HG02973 (cell line): Measurements from ENCODE around the gene AHCYL2.
A peak's percentile ranks its signal among the peaks of the same experiment; 100 is the strongest.
"Not testable (repeated sequence)": the region's sequence is repeated elsewhere in the genome, so short reads cannot be mapped to it uniquely, and the experiment has no call there.

Source experiments
- ATAC-seq: cut with Tn5 transposase; IDR thresholded peaks from one replicate; pipeline ENCODE4 v1.9.1; 2021; ENCODE audit warnings: moderate library complexity; ENCODE audit not compliant: unreplicated experiment

AHCYL2 gene

DNA sequence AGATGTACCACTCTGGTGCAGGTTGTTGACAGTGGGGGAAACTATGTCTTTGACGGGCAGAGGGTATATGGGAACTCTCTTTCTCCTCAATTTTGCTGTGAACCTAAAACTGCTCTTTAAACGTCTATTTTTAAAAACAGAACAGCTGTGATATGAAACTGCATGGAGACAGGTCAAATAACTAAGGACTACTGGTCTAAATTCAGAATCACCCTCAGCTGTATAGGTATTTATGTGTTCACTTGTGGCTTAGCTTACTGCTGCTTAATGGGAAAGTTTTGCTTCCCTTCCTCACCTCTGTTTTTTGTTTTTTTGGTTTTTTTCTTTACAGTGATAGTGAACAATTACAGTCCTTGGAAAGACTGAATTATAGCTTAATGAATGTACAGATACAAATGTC, 122.5 kb downstream of the AHCYL2 start:
- ATAC-seq, result no peak

DNA sequence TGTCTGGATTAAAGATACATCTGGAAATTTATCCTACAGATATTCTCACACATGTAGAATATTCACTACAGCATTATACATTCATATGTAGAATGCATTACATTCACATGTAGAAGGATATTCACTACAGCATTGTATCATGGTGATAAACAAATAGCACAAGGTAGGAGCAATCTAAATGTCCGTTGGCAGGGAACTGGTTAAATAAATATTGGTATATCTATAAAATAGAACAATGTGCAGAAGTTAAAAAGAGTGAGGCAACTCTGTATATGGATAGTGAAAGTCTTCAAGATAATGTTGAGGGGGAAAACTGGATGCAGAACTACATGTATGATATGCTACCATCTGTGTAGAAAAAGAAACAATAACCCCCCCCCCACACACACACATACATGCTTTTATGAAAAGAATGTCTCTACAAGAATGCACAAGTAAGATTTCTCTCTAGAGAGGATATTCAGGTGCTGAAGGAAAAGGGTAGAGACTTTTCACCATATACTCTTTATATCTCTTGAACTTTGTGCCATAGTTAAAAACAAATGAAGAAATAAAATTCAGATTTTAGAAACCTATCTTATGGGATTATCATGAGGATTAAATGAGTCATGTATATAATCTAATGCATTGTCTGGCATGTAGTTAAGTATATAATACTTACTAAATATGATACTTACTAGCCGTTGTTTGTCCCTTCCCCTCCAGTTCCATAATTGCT, 123.4 kb downstream of the AHCYL2 start:
- no peak for ATAC-seq

DNA sequence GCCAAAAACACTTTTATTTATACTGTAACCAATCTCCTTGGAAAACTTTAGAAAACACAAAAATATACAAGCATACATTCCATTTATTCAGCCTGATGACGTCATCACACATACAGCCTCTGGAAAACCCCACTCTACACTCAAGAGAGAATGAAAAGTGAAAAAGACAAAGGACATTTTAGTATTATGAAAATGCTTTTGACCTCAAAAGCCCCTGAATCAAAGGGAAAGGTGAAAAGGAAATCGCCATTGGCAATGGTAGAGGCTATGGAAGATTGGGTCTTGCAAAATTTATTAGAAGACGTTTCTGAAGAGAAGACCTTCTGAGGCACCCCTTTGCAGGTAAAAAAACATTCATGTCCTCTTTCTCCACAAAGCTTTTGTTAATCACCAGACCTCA, 126.5 kb downstream of the AHCYL2 start:
- no peak for ATAC-seq

DNA sequence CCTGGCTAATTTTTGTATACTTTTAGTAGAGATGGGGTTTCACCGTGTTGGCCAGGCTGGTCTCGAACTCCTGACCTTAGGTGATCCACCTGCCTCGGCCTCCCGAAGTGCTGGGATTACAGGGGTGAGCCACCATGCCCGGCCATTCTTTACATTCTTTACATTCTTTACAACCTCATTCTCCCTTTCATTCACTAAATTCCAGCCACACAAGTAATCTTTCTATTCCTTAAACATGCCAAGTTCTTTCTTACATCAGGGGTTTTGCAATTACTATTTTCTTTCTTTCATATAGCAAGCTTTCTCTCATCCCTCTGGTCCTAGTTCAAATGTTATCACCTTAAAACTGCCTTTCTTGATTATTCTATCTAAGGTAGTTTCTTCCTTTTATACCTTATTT, 128.3 kb downstream of the AHCYL2 start:
- not testable (repeated sequence) for ATAC-seq

GRCh38 chr7:129354428-129355157, 129.8 kb downstream of the AHCYL2 start:
- ATAC-seq, result no peak

- ATAC-seq, result no peak
Measured at GRCh38 chr7:129356176-129356575, 131.3 kb downstream of the AHCYL2 start.

GRCh38 chr7:129359176-129359575, 134.3 kb downstream of the AHCYL2 start:
- no peak for ATAC-seq

- ATAC-seq, result no peak
Measured at GRCh38 chr7:129359638-129360037, 134.8 kb downstream of the AHCYL2 start.

DNA sequence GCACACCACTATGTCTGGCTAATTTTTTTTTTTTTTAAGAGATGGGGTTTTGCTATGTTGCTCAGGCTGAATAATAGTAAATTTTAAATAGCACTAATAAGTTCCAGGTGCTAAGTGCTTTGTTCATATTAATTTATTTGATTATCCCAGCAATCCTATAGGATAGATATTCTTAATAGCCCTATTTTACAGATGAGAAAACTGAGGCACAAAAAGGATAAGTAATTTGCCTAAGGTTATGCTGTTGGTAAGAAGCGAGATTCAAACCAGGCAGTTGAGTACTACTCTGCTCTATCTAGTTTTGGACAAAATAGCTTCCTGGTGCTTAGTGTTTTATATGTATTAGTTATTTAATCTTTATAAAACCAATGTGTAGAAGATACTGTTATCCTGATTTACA, 136.9 kb downstream of the AHCYL2 start:
- no peak for ATAC-seq

GRCh38 chr7:129362496-129362895, 137.7 kb downstream of the AHCYL2 start:
- ATAC-seq, result no peak

- ATAC-seq, result no peak
Measured at GRCh38 chr7:129367349-129367699, 142.5 kb downstream of the AHCYL2 start.

GRCh38 chr7:129367700-129368388, 143.0 kb downstream of the AHCYL2 start:
- ATAC-seq, result peak; percentile 66

DNA sequence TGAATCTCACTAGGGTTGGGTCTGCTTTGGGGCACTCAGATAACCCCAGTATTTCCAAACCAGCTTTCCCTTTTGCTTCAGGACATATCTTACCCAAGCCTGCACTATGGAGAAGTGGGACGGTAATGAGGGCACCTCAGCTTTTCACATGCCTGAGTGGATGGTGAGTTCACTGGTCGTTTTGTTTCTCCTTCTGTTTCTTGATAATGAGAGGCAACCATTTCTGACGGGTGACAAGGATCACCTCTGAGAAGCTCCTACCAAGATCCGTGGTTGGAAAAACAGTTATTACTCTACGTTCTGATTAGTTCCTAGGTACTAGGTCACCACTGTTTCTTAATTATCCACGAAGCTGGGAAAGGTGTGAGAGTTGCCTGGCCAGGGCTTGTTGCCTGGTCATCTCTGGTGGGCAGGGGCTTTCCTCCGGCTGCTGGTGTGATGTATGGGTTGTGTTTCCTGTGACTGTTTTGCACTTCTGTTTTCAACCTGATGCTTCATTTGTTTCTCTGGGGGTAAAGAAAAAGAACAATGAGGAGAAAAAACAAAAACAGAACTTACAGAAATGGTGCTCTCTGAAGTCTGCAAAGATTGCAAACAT, 143.7 kb downstream of the AHCYL2 start:
- peak; percentile 29 for ATAC-seq

GRCh38 chr7:129369447-129369846, 144.6 kb downstream of the AHCYL2 start:
- not testable (repeated sequence) for ATAC-seq

GRCh38 chr7:129370812-129371211, 146.0 kb downstream of the AHCYL2 start:
- ATAC-seq, result no peak

- ATAC-seq, result no peak
Measured at GRCh38 chr7:129371487-129371886, 146.7 kb downstream of the AHCYL2 start.

- no peak for ATAC-seq
Measured at GRCh38 chr7:129373651-129374428, 149.0 kb downstream of the AHCYL2 start.

DNA sequence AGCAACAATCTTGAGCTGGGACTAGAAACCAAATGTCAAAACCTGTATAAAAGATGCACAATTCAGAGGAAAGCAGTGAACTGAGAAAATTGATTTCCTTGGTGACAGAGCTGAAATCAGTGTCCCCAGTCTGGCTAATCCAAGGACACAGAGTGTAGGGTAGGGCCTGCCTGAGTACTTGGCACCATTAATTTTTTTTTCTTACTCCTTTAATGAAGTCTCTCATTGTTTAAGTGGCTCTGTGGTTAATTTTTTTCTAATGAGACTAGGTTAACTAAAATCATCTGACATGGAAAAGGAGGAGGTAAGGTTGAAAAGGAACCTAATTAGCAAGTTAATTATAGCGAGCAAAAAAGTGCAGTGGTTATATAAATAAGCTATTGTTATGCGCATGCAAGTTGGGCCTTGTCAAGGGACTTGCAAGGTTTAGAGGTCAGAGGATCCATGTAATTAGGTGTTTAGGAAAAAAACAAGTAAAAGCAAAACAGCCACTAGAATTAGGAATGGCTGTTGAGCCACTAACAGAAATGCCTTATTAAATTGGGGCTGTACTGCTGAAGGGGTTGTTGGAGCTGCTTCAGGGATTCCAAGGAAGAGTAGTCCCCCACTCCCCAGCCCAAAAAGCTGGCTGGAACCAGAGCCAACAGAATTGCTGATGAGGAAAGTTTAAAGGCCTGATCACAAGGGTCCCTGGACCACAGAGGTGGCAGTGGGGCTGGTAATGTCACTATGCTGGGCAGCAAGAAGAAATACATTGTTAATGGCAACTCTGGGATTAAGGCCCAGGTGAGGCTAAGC, 150.5 kb downstream of the AHCYL2 start:
- ATAC-seq, result no peak

- ATAC-seq, result no peak
Measured at GRCh38 chr7:129376076-129376777, 151.4 kb downstream of the AHCYL2 start.
